Frontal cortex (tissue), 4 donors: ENCODE data around the gene IGFBP2. TPM values are rescaled to one million over a fixed set of nuclear protein-coding genes. Genes with fewer than 3 reads are reported as not detected.

Source experiments
- DNase-seq, 2 donors: peaks; one replicate each; pipeline ENCODE4 v3.0.0; 2012; ENCODE audit warnings: low spot score in 2 of 2
- FAIRE-seq: peaks from 2 replicates; lab custom pipeline; 2012; peaks lifted over from hg19 to GRCh38; lab: Jason Lieb, UNC
- total RNA-seq: library from RNA; depleted of rRNA; stranded (reverse); fragments of >200 nt; gene quantifications from one replicate; pipeline ENCODE4 v1.2.3, GENCODE V29; 2014
- donor health status: control.
- donor health status: control.
- donor health status: control.

Gene IGFBP2
- total RNA-seq, 1 donor from 2014 or later, result 253 TPM

DNA sequence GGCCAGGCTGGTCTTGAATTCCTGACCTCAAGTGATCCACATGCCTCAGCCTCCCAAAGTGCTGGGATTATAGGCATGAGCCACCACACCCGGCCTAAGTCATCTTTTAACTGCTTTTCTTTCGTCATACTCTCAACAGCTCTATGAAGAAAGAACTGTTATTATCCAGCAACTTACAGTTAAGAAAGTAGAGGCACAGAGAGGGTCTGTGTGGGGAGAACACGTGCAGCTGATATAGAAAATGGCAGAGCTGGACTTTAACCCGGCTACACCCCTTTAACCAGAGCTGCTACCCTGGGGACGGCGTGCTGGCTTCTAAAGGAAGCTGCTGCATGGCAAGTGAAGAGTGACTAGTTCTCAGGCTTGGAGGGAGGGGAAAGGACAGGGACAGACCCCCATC is 25.5 kb downstream of the IGFBP2 start:
- FAIRE-seq (no peak), DNase-seq (no peak)

DNA sequence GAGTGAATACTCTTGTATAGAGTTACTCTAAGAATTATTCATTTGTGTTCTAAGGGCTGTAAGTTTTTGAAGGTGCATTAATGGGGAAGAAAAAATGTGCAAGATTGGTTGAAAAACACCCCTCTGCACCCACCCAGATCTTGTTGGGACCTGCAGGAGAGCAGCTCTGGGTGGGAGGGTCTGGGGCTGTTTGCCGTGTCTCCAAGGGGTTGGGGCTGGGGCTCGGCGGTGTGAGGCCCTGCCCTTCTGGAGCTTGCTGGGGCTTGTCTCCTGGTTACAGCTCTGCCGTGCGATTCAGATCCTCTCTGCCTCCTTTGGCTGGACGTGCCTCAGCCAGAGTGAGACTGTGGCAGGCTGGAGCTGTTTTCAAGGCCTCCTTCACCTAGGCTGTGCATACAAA is 26.1 kb downstream of the IGFBP2 start:
- DNase-seq (no peak), FAIRE-seq (no peak)

DNA sequence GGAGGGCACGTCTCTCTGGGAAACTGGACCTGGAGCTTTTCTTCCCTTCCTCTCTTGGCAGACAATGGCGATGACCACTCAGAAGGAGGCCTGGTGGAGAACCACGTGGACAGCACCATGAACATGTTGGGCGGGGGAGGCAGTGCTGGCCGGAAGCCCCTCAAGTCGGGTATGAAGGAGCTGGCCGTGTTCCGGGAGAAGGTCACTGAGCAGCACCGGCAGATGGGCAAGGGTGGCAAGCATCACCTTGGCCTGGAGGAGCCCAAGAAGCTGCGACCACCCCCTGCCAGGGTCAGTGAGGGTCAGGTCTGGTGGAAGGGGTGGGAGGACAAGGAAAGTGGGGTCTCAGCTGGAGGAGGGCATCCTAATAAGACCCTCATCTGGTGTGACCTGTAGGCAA is 27.3 kb downstream of the IGFBP2 start:
- no peak for FAIRE-seq

DNA sequence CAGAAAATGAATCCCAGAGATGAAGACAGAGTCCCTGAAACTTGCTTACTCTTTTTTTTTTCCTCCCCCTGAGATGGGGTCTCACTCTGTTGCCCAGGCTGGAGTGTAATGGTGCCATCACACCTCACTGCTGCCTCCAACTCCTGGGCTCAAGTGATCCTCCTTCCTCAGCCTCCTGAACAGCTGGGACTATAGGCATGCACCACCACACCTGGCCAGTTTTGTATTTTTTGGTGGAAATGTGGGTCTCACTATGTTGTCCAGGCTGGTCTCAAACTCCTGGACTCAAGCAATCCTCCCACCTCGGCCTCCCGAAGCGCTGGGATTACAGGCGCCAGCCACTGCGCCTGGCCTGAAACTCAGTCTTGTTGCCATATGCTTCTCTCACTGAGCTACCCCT is 27.8 kb downstream of the IGFBP2 start:
- DNase-seq (no peak), FAIRE-seq (no peak)

More for the DNA sequence above, 27.3 kb downstream of the IGFBP2 start:
- DNase-seq, result no peak

DNA sequence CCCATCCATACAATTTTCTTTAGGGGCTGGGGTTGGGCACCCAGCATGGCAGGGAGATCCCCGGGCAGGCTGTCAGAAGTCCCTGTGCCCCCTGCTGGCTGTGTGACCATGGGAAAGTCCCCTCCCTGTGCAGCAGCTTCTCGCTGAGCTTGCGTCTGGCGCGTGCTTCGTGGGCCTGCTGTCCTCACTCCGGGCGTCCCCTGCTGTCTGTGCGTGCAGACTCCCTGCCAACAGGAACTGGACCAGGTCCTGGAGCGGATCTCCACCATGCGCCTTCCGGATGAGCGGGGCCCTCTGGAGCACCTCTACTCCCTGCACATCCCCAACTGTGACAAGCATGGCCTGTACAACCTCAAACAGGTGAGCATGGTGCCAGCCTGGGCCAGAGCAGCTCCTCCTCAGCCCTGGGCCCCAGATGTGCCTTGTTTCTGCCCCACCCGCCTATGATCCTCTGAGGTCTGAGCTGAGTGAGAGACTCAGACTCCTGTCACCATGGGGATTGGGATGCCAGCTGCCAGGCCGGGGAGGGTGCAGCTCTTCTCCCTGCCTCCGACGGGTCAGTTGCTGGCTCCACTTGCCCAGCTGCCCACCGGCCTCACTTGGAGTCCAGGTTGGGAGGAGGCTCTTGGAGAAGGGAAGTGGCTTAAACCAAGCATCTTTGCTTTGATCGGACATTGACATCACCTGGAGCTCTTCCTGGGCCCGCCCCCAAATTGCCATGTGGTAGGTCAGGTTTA is 28.6 kb downstream of the IGFBP2 start:
- DNase-seq (peak in 1 of 2 donors; percentile 42), FAIRE-seq (no peak)

DNA sequence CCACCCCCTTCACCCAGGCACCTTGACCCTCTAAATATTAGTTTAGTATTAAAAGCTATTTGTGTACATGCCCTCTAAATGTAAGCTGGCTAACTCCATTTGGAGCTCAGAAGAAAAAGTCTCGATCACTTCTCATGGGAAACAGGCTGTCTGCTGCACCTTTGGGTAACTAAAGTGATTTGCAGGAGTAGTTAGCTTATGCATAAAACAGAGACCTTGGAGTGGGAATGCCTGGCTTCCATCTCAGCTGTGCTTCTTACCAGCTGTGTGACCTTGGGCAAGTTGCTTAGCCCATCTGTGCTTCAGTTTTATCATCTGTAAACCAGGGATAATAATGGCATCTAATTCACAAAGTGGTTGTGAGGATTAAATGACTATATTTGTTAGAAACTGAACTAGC is 29.9 kb downstream of the IGFBP2 start:
- FAIRE-seq, result no peak
- DNase-seq, result no peak

DNA sequence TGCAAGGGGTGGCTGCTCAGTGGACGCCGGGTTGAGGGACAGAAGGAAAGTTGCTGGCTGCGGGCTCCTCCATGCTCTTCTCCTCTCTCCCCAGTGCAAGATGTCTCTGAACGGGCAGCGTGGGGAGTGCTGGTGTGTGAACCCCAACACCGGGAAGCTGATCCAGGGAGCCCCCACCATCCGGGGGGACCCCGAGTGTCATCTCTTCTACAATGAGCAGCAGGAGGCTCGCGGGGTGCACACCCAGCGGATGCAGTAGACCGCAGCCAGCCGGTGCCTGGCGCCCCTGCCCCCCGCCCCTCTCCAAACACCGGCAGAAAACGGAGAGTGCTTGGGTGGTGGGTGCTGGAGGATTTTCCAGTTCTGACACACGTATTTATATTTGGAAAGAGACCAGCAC is 30.6 kb downstream of the IGFBP2 start:
- DNase-seq (no peak), FAIRE-seq (no peak)

DNA sequence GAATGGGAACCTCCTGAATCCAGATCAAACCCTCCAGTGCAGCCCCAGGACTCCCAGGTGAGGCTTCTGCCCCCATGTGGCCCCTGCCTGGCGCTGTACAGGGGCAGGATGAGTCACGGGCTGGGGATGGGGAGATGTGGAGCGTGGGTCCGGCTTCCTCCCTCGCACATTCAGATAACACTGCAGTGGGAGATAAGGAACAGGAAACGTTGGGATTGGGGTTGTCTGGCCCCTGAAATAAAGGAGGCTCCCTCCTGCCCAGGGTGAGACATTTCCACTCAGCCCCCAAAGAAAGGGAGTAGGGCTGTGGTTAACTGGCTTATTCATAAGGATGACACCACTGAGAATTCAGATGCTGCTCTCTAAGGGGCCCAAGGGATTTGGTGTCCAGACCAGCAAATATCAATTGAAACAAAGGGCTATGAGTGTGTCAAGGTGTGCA is 31.4 kb downstream of the IGFBP2 start:
- DNase-seq (no peak), FAIRE-seq (no peak)

DNA sequence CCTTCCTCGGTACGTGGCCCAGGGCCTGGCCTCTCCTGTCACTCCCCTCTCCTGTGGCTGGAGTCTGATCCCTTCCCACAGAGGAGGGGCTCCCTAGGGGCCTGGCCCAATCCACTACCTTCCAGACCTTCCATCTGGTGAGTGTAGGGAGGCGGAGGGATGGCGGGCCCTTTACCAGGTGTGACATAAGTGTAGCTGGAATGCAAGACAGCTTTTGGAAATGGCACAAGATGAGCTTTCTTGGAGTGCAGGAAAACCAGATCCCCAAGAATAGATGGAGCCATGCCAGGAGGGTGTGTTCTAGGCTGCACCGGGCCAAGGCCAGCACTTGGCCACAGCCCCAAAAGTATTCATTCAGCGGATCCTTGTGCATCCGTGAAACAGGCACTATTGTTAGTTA is 32.0 kb downstream of the IGFBP2 start:
- FAIRE-seq (no peak), DNase-seq (no peak)

DNA sequence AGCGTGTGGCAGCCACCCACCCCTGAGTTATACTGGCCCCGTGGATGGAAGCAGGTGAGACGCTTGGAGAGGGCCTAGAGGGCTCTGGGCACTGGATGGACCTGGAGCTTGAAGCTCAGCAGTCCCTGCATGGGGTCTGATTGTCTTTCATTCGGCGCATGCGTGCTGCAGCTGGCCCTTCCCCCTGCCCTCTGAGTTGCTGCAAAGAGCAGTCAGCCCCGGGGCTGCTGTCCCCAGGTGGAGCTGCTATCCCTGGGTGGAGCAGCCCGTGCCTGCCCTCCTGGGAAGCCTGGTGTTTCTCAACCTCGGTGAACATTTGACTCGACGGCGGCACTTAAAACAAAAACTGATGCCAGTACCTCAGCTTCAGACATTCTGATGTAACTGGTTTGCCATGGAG is 32.5 kb downstream of the IGFBP2 start:
- no peak for FAIRE-seq
- DNase-seq, result no peak

DNA sequence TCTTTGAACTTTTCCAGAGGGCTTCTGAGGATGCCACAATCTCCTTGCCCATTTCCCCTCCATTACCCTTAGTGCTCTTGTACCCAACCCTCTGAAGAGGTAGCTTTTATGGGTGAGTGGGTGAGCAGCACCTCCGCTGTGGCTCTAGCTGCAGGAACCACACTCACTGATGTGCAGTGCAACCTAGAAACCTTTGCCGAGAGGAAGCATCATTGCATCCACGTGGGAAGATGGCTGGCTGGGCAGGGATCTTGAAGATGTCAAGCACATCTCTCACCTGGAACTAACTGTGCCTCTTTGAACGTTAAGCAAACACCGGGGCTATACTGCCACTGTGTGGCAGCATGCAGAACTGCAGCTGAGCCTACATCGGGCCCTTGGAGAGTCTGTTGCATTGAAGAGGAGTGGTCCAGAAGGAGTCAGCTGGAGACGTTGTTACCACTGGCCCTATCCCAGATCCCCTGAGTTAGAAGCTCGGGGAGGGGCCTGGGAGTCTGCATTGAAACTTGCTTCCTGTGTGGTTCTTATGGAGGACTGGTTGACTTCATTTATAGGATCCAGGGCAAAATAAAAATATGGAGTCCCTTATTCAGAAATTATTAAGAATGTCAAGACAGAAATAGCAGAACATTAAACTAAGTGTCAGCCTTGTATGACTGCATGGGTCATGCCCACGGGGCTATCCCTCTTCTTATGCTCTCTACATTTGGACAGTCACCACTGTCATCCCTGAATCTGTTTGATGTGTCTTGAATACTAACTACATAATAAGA is 33.4 kb downstream of the IGFBP2 start:
- DNase-seq (peak; percentile 67 to 76), FAIRE-seq (no peak)

DNA sequence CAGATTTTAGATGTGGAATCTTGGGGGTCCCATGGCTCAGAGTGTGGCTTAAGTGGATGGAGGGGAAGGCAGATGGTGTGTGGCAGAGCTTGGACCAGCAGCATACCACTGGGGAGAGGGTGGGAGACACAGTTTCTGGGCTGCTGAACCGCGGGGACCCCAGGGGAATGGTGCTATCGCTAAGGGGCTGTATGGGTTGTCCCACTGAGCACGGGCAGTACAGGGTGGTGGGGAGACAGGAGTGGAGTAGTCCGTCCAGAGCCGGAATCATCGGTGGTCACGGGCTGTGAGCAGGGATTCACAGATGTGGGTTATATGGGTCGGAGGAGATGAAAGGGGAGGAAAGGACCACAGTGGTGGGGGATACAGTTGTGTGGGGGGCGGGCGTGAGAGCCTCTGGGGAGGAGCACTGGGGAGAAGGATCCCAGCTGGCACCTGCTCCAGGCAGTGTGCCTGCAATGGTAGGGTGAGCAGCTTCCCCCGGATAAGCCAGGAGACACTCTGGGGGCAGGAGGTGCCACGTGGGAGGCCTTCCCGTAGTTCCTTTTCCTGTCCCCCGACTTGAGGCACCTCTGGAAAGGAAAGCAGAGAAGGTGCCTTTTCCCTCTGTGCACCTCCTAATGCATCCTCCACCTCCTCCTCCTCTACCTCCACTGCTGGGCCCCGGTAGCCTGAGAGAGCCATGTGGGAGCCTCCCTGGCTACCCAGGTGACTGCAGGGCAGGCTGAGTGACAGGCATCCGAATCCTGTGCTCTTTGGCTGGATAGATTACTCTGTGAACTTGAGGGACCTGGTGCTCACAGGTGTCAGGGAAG is 37.3 kb downstream of the IGFBP2 start:
- no peak for FAIRE-seq
- no peak for DNase-seq

DNA sequence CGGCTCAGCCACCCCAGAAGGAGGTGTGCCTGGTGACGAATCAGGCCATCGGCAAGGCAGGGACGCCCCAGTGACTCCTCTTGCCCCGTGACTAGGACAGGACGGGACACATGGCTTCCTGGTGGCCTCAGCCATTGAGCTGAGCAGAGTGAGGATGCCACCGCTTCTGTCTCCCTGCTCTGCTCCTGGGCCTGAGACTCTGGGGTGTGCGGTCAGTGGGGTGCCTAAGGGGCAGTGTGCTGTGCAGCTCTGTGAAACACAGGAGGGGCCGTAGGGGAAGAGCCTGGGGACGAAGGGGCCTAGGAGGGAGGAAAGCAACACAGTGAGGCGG is 37.8 kb downstream of the IGFBP2 start:
- FAIRE-seq, result no peak
- no peak for DNase-seq

DNA sequence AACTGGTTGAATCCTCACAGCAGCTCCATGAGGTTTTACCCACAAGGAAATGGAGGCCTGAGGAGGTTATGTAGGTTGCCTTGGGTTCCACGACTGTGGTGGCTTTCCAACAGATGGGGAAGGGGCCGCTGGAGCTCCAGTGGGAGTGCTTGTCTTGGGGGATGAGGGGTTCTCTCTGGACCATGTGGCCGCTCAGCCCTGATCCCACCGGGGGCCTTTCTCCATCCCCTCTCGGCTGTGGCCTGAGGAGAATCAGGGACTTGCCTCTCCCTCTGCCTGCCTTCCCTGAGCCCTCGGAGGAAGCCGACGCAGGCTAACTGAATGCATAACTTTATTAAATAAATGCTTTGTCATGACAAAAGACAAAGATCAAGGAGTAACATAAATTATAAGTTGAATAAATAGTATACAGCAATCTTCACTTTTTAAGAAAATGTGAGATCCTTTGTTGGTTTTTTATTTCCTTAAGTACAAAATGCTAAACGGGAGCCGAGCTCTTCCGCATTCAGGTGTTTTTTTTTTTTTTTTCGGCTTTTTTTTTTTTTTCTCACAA is 38.6 kb downstream of the IGFBP2 start:
- FAIRE-seq (peak; percentile 81), DNase-seq (no peak)

DNA sequence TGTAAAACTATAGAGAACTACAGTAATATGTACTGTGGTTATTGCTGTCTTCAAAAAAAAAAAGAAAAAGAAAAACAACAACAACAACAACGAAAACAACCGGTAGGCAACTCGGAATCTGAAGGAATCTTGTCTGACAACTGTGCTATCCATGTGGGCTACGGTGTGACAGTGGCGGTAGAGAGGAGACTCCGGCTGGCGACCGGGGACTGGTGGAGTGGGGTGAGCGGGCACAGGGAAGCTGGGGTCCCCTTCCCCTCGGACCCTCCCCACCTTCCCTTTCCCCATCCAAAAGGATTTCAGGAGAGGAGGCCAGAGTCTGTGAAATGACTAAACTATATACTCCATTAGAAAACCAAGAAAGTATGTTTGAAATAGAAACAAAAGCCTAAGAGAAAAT is 39.2 kb downstream of the IGFBP2 start:
- DNase-seq, result no peak
- no peak for FAIRE-seq

DNA sequence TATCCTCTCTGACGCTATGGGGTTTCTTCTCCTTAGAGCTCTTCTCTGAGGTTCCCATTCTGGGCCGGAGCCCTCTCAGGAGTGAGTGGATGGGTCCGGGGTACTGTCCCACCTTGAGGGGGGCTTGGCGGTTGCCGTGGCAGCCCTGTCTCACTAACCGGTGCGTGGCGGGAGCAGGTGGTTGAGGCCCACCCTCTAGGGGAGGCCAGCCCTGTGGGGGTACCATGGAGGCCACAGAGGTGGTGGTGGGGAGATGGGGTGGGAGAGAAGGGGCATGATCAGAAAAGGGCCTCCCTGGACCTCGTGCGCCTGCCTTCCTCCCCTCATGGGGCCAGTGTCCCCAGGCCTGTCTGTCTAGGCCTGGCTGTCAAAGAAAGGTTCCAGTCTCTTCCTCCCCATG is 39.8 kb downstream of the IGFBP2 start:
- FAIRE-seq, result no peak

DNA sequence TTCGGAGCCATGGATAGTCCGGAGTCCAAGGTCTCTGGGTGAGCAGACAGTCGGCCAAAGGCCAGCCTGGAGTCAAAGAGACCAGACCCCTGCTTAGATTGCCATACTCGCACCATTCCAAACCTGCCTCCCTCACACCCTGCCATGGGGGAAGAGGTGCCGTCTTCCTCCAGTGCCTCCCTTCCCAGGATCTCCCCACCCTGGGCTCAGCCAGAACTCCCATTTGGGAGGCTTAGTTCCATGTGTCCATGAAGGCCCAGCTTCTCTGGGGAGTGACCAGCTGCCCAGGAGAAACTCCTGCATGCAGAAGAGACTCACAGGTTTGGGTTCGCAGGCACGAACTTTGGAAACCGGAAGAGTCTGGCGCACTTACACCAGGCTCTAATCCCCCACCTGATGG is 40.4 kb downstream of the IGFBP2 start:
- no peak for DNase-seq
- no peak for FAIRE-seq

More for the DNA sequence above, 39.8 kb downstream of the IGFBP2 start:
- DNase-seq, result no peak

DNA sequence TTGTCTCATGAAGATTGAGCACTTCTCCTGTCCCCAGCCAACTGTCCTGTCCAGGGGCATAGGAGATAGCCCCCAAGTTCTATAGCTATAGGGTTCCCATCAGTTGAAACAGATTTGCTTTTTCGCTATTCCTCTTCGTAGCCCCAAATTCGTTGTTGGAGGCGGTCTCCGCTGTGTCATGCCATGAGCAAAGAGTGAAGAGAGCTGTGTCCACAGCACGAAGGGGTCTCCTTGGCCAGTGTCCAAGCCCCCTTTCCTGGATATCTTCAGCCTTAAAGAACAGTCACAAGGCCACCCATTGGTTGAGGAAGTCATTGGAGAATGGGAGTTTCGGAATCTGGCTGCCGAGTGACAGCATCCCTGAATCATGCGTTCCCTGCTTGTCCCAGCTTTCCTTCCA is 41.2 kb downstream of the IGFBP2 start:
- no peak for DNase-seq
- no peak for FAIRE-seq

DNA sequence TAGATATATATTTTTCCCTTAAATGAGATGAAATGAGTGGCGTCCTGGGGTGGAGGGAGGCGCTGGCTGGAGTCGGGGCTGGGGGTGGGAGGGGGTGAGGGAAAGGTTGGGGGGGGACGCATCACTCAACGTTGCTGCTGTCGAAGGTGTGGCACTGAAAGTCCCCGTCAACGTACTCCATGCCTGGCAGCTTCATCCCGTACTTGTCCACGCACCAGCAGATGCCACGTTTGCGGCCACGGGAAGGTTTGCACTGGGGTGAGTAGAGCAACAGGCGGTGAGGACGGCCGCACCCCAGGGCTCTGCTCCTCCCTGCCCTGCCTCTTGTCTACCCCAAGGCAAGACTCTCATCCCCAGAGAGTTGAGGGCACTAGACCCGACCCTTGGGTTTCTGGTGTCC is 43.4 kb downstream of the IGFBP2 start:
- FAIRE-seq, result no peak

DNA sequence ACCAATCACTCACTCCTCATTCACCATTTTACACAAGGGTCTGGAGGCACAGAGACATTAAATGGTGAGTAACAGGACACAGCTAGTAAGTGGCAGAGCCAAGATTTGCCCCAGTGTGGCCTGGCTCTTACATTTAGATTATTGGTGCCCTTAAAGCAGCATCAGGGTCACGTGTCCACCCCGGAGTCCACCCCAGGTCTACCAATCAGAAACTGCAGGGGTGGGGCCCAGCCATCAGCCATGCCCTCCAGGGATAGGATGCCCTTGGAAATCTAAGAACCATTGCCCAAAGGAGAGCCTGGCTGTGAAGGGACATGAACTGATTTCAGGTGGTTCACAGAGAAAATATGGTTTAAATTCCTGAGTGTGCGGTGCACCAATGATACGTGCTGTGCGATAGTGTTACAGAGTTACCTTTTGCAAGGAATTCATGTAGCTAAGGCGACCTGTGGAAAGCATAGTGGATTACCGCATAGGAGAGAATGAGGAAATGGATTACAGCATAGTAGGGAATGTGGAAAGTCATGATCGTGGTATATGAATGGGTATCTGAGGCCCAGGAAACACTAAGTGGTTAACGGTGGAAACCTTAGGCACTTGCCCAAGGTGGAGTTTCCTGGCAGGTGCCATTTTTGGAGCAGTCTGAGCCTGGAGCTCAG is 44.3 kb downstream of the IGFBP2 start:
- FAIRE-seq, result no peak
- DNase-seq, result no peak

More for the DNA sequence above, 43.4 kb downstream of the IGFBP2 start:
- no peak for DNase-seq
